T47D (cell line): Measurements from ENCODE around the gene KMT2C.
"Not testable (repeated sequence)": the region's sequence is repeated elsewhere in the genome, so short reads cannot be mapped to it uniquely, and the experiment has no call there.

ENCODE experiments used
- DNase-seq, 2 experiments: peaks; one replicate each; pipeline versions ENCODE4 v3.0.0 to v3.0.0-alpha.2; 2011 to 2012; ENCODE audit warnings: low read depth in 1 of 2, low spot score in 1 of 2
- JUND ChIP-seq: IDR thresholded peaks from 2 replicates; pipeline ENCODE4 v1.6.1; 2012; ENCODE audit warnings: low read depth
- in situ Hi-C: cut with HindIII; loops from 2 replicates; pipeline ENCODE4 v1.10.0; 2016; ENCODE audit warnings: low sequenced_read_pairs, low pct_unique_long_range_greater_than_20kb

The KMT2C gene

GRCh38 chr7:152355474-152356057 lies 80.2 kb downstream of the KMT2C start:
- in situ Hi-C loops, result no loop called here
- no peak for TF ChIP-seq JUND
- DNase-seq, result no peak

DNA sequence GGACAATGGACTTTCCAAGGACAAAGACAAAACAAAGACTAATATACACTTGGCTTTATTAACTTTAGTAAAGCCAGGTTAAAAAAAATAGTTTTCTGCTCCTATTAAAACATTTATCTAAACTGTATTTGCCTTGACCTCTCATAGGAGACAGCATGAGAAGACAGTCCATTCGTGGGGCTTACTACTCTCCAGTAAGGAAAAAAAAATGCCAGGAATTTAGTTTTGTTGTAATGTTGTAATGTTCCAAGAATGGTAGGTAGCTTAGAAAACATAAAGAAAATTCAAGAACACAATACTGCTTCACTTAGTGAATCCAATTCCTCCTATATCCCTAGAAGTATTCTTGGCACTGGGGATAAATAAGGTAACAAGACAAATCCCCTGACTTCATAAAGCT lies 81.7 kb downstream of the KMT2C start:
- TF ChIP-seq JUND, result no peak
- DNase-seq, result no peak
- in situ Hi-C loops, result no loop called here

- in situ Hi-C loops, DNase-seq: not testable (repeated sequence)
These were observed 82.5 kb downstream of the KMT2C start for GRCh38 chr7:152353281-152353680.

DNA sequence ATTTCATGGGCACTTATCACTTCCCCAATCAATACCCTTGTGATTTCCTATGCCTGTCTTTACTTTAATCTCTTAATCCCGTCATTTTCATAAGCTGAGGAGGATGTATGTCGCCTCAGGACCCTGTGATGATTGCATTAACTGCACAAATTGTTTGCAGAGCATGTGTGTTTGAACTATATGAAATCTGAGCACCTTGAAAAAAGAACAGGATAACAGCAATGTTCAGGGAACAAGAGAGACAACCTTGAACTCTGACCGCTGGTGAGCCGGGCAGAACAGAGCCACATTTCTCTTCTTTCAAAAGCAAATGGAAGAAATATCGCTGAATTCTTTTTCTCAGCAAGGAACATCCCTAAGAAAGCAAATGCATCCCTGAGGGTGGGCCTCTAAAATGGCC lies 84.1 kb downstream of the KMT2C start:
- in situ Hi-C loops, DNase-seq: not testable (repeated sequence)

DNA sequence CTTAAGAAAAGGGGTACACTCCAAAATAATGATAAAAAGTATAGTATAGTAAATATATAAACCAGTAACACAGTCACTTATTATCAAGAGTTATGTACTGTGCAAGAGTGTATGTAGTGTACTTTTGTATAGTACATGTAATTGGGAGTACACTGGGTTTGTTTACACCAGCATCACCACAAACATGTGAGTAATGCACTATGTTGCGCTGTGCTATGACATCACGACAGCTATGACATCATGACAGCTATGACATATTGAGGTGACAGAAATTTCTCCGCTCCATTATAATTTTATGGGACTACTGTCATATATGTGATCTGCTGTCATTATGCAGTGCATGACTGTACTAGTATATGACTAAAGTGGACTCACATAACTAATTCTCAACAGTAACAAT lies 84.6 kb downstream of the KMT2C start:
- TF ChIP-seq JUND, result no peak
- in situ Hi-C loops, result no loop called here
- peak in 1 of 2 experiments; percentile 4 for DNase-seq

- in situ Hi-C loops, result no loop called here
- DNase-seq, result no peak
- no peak for TF ChIP-seq JUND
These were observed 87.9 kb downstream of the KMT2C start for GRCh38 chr7:152347888-152348287.

DNA sequence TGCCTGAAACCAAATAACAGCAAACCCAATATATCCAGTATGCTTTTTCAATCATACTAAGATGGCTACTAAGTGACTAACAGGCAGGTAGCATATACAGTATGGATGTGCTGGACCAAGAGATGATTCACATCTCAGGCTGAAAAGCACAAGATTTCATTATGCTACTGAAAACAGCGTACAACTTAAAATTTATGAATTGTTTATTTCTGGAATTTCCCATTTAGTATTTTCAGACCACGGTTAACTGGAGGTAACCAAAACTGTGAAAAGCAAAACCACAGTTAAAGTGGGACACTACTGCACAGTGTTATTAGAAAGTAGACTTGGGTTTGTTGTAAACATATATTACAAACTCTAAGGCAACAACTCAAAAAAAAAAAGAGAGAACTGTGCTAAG lies 91.5 kb downstream of the KMT2C start:
- DNase-seq, result no peak
- in situ Hi-C loops, result no loop called here
- TF ChIP-seq JUND, result no peak

DNA sequence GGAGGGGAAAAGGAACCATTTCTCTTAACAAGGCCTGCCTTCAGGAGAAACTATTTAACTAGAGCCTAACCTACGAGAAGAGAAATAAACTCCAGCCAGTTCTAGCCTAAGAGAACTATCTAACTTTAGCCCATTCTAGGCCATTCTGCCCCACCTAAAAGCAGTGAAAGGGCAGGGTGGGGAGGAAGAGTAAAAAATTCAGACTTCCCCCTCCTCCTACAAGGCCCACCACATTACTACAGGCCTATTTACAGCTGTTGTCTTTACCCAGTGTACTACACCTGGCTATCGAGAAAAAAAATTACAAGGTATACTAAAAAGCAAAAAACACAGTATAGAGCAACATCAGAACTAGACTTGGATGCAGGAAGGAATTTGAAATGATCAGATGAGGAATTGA lies 93.0 kb downstream of the KMT2C start:
- in situ Hi-C loops, result no loop called here
- TF ChIP-seq JUND, result no peak
- DNase-seq, result no peak

DNA sequence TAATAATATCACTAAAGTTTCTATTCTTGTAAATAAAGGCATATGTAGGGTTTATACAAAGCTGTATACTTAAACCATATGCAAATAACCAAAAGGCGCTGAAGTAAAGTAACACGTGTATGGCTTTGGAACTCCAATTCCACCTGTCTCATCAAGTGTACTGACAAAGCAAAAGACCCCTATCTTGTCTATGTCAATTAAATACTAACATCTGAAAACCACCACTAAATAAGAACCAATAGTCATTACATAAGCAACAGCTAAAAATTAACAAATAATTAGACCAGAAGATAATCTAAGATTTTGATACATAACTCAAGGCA lies 93.9 kb downstream of the KMT2C start:
- TF ChIP-seq JUND, result no peak
- in situ Hi-C loops, result no loop called here
- DNase-seq, result no peak

DNA sequence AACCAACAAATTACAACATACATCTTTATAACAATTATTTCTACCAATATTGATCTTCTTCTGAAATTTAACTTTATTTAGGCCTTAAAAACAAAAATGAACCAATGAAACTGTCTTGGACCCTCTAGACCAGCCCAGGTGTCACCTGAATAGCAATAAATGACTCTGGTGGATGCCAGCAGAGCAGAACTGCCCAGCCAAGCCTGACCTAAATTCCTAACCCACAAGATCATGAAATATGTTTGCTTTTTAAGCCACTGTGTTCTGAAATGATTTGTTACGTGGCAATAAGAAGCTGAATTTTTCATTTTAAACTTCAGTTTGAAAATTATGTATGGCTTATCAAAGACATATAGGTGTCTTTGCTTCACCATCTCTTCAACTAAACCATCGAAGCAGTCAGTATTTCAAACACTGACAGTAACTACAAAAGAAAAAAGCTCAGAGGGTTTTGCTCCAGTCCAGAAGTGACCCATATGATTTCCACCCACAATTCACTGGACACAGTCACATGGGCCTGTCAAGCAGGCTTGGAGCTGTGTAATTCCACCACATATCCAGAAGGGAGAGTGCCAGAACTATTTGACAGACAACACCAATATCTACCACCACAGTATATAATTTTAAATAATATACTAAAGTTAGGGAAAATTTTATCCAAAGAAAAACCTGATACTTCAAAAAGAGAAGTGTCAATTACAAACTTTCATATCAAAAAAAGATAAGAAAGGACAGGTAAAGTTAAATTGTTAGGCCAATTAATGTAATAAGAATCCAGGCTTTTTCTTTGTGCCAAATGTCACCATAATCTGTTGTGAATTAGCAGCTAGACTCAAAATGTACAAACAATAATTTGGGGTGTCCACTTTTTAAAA lies 94.5 kb downstream of the KMT2C start:
- no peak for TF ChIP-seq JUND
- DNase-seq, result peak; percentile 45 to 77
- in situ Hi-C loops, result no loop called here

GRCh38 chr7:152340161-152340560 lies 95.6 kb downstream of the KMT2C start:
- DNase-seq, result no peak
- in situ Hi-C loops, result no loop called here
- TF ChIP-seq JUND, result no peak

GRCh38 chr7:152338561-152338960 lies 97.2 kb downstream of the KMT2C start:
- DNase-seq, result no peak
- TF ChIP-seq JUND, result no peak
- in situ Hi-C loops, result no loop called here

DNA sequence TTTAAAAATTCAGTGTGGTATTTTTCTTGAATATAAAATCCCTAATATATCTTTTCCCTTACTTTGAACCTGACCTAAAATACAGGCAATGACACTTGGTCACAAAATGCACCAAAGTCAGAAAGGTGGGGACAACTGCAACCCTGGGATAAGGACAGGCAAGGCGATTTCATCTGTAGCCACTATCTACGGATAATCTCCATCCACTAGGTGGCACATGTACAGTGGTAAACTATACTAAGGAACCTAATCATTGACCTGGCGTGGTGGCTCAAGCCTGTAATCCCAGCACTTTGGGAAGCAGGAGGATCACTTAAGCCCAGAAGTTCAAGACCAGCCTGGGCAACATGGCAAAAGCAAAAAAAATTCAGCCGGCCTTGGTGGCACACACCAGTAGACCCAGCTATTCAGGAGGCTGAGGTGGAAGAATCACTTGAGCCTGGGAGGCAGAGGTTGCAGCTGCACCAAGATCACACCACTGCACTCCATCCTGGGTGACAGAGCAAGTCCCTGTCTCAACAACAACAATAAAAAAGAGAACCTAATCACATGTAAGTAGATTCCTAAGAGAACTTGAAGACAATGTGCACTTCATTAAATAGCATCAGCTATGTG lies 98.9 kb downstream of the KMT2C start:
- peak in 1 of 2 experiments; percentile 35 for DNase-seq
- in situ Hi-C loops, result no loop called here
- TF ChIP-seq JUND, result no peak
